Measurements from ENCODE around the gene SLC25A30. TPM values are rescaled to one million over a fixed set of nuclear protein-coding genes. Genes with fewer than 3 reads are reported as not detected.
"Not testable (repeated sequence)": the region's sequence is repeated elsewhere in the genome, so short reads cannot be mapped to it uniquely, and the experiment has no call there.

The SLC25A30 gene
- total RNA-seq, 1 donor from 2014 or later = 21.9 TPM

- not testable (repeated sequence) for H3K36me3 Mint-ChIP-seq (ENCODE audit: low read depth, unreplicated experiment); H3K9me3 Mint-ChIP-seq (ENCODE audit: unreplicated experiment); H3K27me3 Mint-ChIP-seq (ENCODE audit: unreplicated experiment); H3K27ac Mint-ChIP-seq (ENCODE audit: unreplicated experiment); H3K4me3 Mint-ChIP-seq (ENCODE audit: unreplicated experiment); DNase-seq (ENCODE audit: low spot score)
- peaks cover 14% of the 10 kb centered on the region for H3K4me1 Mint-ChIP-seq (ENCODE audit: unreplicated experiment)
Observed at GRCh38 chr13:45377314-45377713, 40.9 kb downstream of the SLC25A30 start.

DNA sequence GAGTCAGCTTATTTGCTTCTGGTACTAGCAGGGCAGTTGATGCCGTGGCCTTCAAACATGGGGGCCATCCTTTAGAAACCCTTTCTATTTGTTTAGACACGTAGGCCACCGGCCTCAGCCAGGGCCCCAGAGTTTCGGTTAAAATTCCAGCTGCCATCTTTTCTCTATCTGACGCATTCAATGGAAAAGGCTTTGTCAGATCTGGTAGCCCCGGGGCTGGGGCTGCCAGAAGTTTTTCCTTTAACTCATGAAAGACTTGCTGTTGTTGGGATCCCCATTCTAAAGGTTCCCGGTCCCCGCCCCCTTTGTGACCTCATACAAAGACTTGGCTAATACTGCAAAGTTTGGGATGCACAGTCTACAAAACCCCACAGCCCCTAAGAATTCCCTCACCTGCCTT lies 41.5 kb downstream of the SLC25A30 start:
- H3K36me3 Mint-ChIP-seq (ENCODE audit: low read depth, unreplicated experiment); H3K27me3 Mint-ChIP-seq (ENCODE audit: unreplicated experiment); H3K27ac Mint-ChIP-seq (ENCODE audit: unreplicated experiment); DNase-seq (ENCODE audit: low spot score); H3K4me3 Mint-ChIP-seq (ENCODE audit: unreplicated experiment); H3K9me3 Mint-ChIP-seq (ENCODE audit: unreplicated experiment): not testable (repeated sequence)
- H3K4me1 Mint-ChIP-seq (ENCODE audit: unreplicated experiment) = peaks cover 20% of the 10 kb centered on the region

GRCh38 chr13:45374917-45375316 lies 43.3 kb downstream of the SLC25A30 start:
- TF ChIP-seq, protein P1, sequence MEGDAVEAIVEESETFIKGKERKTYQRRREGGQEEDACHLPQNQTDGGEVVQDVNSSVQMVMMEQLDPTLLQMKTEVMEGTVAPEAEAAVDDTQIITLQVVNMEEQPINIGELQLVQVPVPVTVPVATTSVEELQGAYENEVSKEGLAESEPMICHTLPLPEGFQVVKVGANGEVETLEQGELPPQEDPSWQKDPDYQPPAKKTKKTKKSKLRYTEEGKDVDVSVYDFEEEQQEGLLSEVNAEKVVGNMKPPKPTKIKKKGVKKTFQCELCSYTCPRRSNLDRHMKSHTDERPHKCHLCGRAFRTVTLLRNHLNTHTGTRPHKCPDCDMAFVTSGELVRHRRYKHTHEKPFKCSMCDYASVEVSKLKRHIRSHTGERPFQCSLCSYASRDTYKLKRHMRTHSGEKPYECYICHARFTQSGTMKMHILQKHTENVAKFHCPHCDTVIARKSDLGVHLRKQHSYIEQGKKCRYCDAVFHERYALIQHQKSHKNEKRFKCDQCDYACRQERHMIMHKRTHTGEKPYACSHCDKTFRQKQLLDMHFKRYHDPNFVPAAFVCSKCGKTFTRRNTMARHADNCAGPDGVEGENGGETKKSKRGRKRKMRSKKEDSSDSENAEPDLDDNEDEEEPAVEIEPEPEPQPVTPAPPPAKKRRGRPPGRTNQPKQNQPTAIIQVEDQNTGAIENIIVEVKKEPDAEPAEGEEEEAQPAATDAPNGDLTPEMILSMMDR (IDR thresholded peaks at IDR 0.05; ENCODE audit: unreplicated experiment) = no peak
- H3K36me3 Mint-ChIP-seq (ENCODE audit: low read depth, unreplicated experiment) = peaks cover 5% of the 10 kb centered on the region
- H3K27ac Mint-ChIP-seq (ENCODE audit: unreplicated experiment) = no peak overlapping the region
- H3K4me3 Mint-ChIP-seq (ENCODE audit: unreplicated experiment) = no peak overlapping the region
- peaks cover 9% of the 10 kb centered on the region for H3K27me3 Mint-ChIP-seq (ENCODE audit: unreplicated experiment)
- H3K9me3 Mint-ChIP-seq (ENCODE audit: unreplicated experiment) = no peaks in the 10 kb centered on the region
- no peak for DNase-seq (ENCODE audit: low spot score)
- peaks cover 31% of the 10 kb centered on the region for H3K4me1 Mint-ChIP-seq (ENCODE audit: unreplicated experiment)

DNA sequence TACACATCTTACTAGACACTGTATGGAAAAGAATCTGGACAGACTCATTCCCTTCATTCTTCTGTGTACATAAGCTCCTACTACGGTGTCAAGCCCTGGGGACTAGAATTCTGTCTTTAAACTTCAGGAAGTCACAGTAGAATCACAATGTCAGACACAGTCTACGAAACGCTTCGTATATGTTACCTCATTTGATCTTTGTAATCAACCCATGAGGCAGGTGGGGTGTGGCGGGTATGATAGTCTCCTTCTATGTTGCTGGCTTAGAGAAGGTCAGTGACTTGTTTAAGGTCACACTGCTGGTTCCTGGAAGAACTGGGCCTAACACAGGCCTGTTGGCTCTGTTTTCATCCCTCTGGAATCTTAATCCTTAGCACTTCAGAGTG lies 45.0 kb downstream of the SLC25A30 start:
- H3K27me3 Mint-ChIP-seq (ENCODE audit: unreplicated experiment) = peaks cover 14% of the 10 kb centered on the region
- H3K9me3 Mint-ChIP-seq (ENCODE audit: unreplicated experiment) = no peaks in the 10 kb centered on the region
- no peak for DNase-seq (ENCODE audit: low spot score)
- peaks cover 5% of the 10 kb centered on the region for H3K36me3 Mint-ChIP-seq (ENCODE audit: low read depth, unreplicated experiment)
- TF ChIP-seq, protein P1 (IDR thresholded peaks at IDR 0.05; ENCODE audit: unreplicated experiment) = no peak
- H3K27ac Mint-ChIP-seq (ENCODE audit: unreplicated experiment) = no peak overlapping the region
- H3K4me1 Mint-ChIP-seq (ENCODE audit: unreplicated experiment) = peaks cover 47% of the 10 kb centered on the region
- no peak overlapping the region for H3K4me3 Mint-ChIP-seq (ENCODE audit: unreplicated experiment)

GRCh38 chr13:45372189-45373161 lies 45.7 kb downstream of the SLC25A30 start:
- no peak for DNase-seq (ENCODE audit: low spot score)
- TF ChIP-seq, protein P1 (IDR thresholded peaks at IDR 0.05; ENCODE audit: unreplicated experiment) = no peak
- Mint-ChIP-seq H3K27ac (ENCODE audit: unreplicated experiment) (peak overlapping the region; percentile 81), H3K4me1 (ENCODE audit: unreplicated experiment) (peaks cover 50% of the 10 kb centered on the region), H3K36me3 (ENCODE audit: low read depth, unreplicated experiment) (peaks cover 5% of the 10 kb centered on the region), H3K9me3 (ENCODE audit: unreplicated experiment) (no peaks in the 10 kb centered on the region), H3K4me3 (ENCODE audit: unreplicated experiment) (peak overlapping the region; percentile 7), H3K27me3 (ENCODE audit: unreplicated experiment) (peaks cover 14% of the 10 kb centered on the region)

DNA sequence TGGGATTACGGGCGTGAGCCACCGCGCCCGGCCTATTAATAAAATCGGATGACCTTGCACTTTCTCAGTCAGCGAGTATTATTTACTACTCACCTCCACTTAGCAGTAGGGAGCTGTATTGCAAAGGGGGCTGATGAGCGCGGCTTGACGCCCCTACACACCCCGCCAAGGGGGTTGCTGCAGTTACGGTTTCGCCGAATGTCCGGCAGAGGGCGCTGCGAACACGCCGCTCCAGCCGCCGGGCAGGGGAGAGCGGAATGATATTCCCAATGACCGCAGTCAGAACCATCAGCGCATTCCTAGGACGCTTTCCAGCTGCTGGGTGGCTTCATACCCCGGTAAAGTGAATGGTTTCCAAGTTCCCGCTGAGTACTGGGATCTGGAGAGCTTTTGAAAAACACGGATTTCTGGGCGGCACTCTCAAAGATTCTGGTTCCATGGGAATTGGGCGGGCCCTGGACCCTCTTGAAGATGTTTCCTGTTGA lies 47.2 kb downstream of the SLC25A30 start:
- Mint-ChIP-seq H3K9me3 (ENCODE audit: unreplicated experiment) (no peaks in the 10 kb centered on the region), H3K27ac (ENCODE audit: unreplicated experiment) (peak overlapping the region; percentile 13), H3K36me3 (ENCODE audit: low read depth, unreplicated experiment) (peaks cover 5% of the 10 kb centered on the region), H3K4me3 (ENCODE audit: unreplicated experiment) (peak overlapping the region; percentile 15), H3K4me1 (ENCODE audit: unreplicated experiment) (peaks cover 53% of the 10 kb centered on the region), H3K27me3 (ENCODE audit: unreplicated experiment) (peaks cover 14% of the 10 kb centered on the region)
- peak; percentile 85 for DNase-seq (ENCODE audit: low spot score)
- TF ChIP-seq, protein P1 (IDR thresholded peaks at IDR 0.05; ENCODE audit: unreplicated experiment) = peak; percentile 97

All from endothelial cell (in vitro differentiated cells).